Gastrocnemius medialis (tissue), 4 donors: ENCODE data around the gene LRRC2. TPM values are rescaled to one million over a fixed set of nuclear protein-coding genes. Genes with fewer than 3 reads are reported as not detected.
"Not testable (repeated sequence)": the region's sequence is repeated elsewhere in the genome, so short reads cannot be mapped to it uniquely, and the experiment has no call there.

Experiments used
- ATAC-seq, 2 donors: fragments of 150-250 bp; one replicate each; pipeline ENCODE4 v1.9.1; 2016
- DNase-seq, 2 donors: peaks; one replicate each; pipeline ENCODE4 v3.0.0-alpha.2; 2019
- H3K27ac ChIP-seq, 4 donors: fragments of 200-600 bp; sonication (generic); 1 replicate in 1 of 4; 2 replicates in 3 of 4; pipeline ENCODE4 v1.5.1; 2016 to 2018; ENCODE audit warnings: mild to moderate bottlenecking in 2 of 4, moderate library complexity in 1 of 4
- H3K27me3 ChIP-seq, 3 donors: fragments of 200-600 bp; sonication (generic) in 2 of 3; 1 replicate in 1 of 3; 2 replicates in 2 of 3; pipeline versions ENCODE4 v1.5.1 to v1.6.0; 2016 to 2019; ENCODE audit warnings: mild to moderate bottlenecking in 1 of 3, moderate library complexity in 1 of 3
- H3K36me3 ChIP-seq, 2 donors: fragments of 200-600 bp; sonication (generic) in 1 of 2; one replicate each; pipeline ENCODE4 v1.5.1; 2017 to 2018
- H3K4me1 ChIP-seq, 2 donors: fragments of 200-600 bp; sonication (generic) in 1 of 2; one replicate each; pipeline ENCODE4 v1.5.1; 2016 to 2017; ENCODE audit warnings: mild to moderate bottlenecking in 2 of 2
- H3K4me3 ChIP-seq, 4 donors: fragments of 200-600 bp; sonication (generic) in 3 of 4; 1 replicate in 1 of 4; 2 replicates in 3 of 4; pipeline ENCODE4 v1.5.1; 2016 to 2019; ENCODE audit warnings: mild to moderate bottlenecking in 2 of 4
- H3K9me3 ChIP-seq, 3 donors: fragments of 200-600 bp; sonication (generic) in 2 of 3; 1 replicate in 1 of 3; 2 replicates in 2 of 3; pipeline ENCODE4 v1.5.1; 2016 to 2019
- CTCF ChIP-seq, 5 experiments: fragments of 450-650 bp in 3 of 5; fragments of 200-600 bp in 2 of 5; sonication (generic) in 2 of 5; IDR thresholded peaks in 4 of 5; conservative IDR thresholded peaks in 1 of 5; 1 replicate in 4 of 5; 2 replicates in 1 of 5; pipeline ENCODE4 v1.5.1; 2016 to 2019; ENCODE audit warnings: antibody characterized with exemption in 5 of 5, mild to moderate bottlenecking in 3 of 5, moderate library complexity in 3 of 5
- POLR2A ChIP-seq, 2 donors: fragments of 450-650 bp; IDR thresholded peaks; one replicate each; pipeline ENCODE4 v1.6.1; 2017; ENCODE audit warnings: antibody characterized with exemption in 2 of 2, mild to moderate bottlenecking in 2 of 2, moderate library complexity in 2 of 2
- in situ Hi-C, 4 donors: fragments of 200-750 bp; cut with MboI; loops; one replicate each; pipeline versions ENCODE4 v1.15.0 to v1.8.0; 2017; ENCODE audit warnings: low sequenced_read_pairs in 4 of 4
- intact Hi-C: fragments of 100-400 bp; cut with DNase I; formaldehyde crosslinking; loops from one replicate; pipeline ENCODE4 v1.15.1; 2023; ENCODE audit warnings: low total_unique reads
- total RNA-seq, 4 donors: library from RNA; depleted of rRNA; stranded (reverse); fragments of >200 nt; gene quantifications; one replicate each; pipeline versions ENCODE4 v1.1.0 to v1.2.3, GENCODE V29; 2016

The LRRC2 gene
- total RNA-seq, 4 donors from 2014 or later, result 72.7 to 103 (median 92.1) TPM

GRCh38 chr3:46584598-46585467 is 18.7 kb upstream of the LRRC2 start:
- no peak for TF ChIP-seq POLR2A (IDR thresholded peaks at IDR 0.05)
- H3K27me3 ChIP-seq, result no peaks in the 10 kb centered on the region
- H3K4me1 ChIP-seq, result no peaks in the 10 kb centered on the region
- H3K9me3 ChIP-seq, result no peaks in the 10 kb centered on the region
- H3K4me3 ChIP-seq, result no peak overlapping the region
- no peaks in the 10 kb centered on the region for H3K36me3 ChIP-seq
- DNase-seq (no peak), ATAC-seq (no peak)
- no peak overlapping the region for H3K27ac ChIP-seq
- in situ Hi-C loops (no loop called here), intact Hi-C loops (no loop called here)

GRCh38 chr3:46580675-46581074 is 14.6 kb upstream of the LRRC2 start:
- TF ChIP-seq POLR2A (IDR thresholded peaks at IDR 0.05) (no peak), CTCF (IDR thresholded peaks at IDR 0.05 in 4 of 5, conservative IDR thresholded peaks at IDR 0.05 in 1 of 5) (no peak)
- in situ Hi-C loops, result no loop called here
- Histone ChIP-seq H3K27me3 (no peaks in the 10 kb centered on the region), H3K4me1 (no peaks in the 10 kb centered on the region), H3K4me3 (no peak overlapping the region), H3K9me3 (no peaks in the 10 kb centered on the region), H3K36me3 (no peaks in the 10 kb centered on the region), H3K27ac (no peak overlapping the region)
- intact Hi-C loops, result no loop called here
- DNase-seq (no peak), ATAC-seq (no peak)

- no peaks in the 10 kb centered on the region for H3K27me3 ChIP-seq
- ATAC-seq (no peak), DNase-seq (no peak)
- no peaks in the 10 kb centered on the region for H3K9me3 ChIP-seq
- H3K27ac ChIP-seq, result no peak overlapping the region
- TF ChIP-seq POLR2A (IDR thresholded peaks at IDR 0.05), result no peak
- TF ChIP-seq CTCF (IDR thresholded peaks at IDR 0.05 in 4 of 5, conservative IDR thresholded peaks at IDR 0.05 in 1 of 5), result no peak
- no peaks in the 10 kb centered on the region for H3K36me3 ChIP-seq
- intact Hi-C loops, result no loop called here
- in situ Hi-C loops, result no loop called here
- no peaks in the 10 kb centered on the region for H3K4me1 ChIP-seq
- H3K4me3 ChIP-seq, result no peak overlapping the region
These were observed 13.7 kb upstream of the LRRC2 start for GRCh38 chr3:46579756-46580286.

- no peak overlapping the region for H3K27ac ChIP-seq
- no peak overlapping the region for H3K4me3 ChIP-seq
- no peaks in the 10 kb centered on the region for H3K9me3 ChIP-seq
- intact Hi-C loops, result no loop called here
- no peak for DNase-seq
- TF ChIP-seq POLR2A (IDR thresholded peaks at IDR 0.05) (no peak), CTCF (IDR thresholded peaks at IDR 0.05 in 4 of 5, conservative IDR thresholded peaks at IDR 0.05 in 1 of 5) (no peak)
- H3K27me3 ChIP-seq, result no peaks in the 10 kb centered on the region
- no peak for ATAC-seq
- H3K36me3 ChIP-seq, result no peaks in the 10 kb centered on the region
- in situ Hi-C loops, result no loop called here
- peaks cover 0 to 6% of the 10 kb centered on the region in 2 donors for H3K4me1 ChIP-seq
These were observed 13.1 kb upstream of the LRRC2 start for GRCh38 chr3:46578973-46579755.

GRCh38 chr3:46577580-46578249 is 11.6 kb upstream of the LRRC2 start:
- H3K4me1 ChIP-seq, result peaks cover 0 to 10% of the 10 kb centered on the region in 2 donors
- H3K4me3 ChIP-seq, intact Hi-C loops, in situ Hi-C loops, H3K9me3 ChIP-seq, H3K36me3 ChIP-seq, H3K27me3 ChIP-seq, DNase-seq, ATAC-seq, H3K27ac ChIP-seq: not testable (repeated sequence)
